Activated naive CD4-positive, alpha-beta T cell treated with Interleukin-2 at 50 U/mL for 16 hours (primary cell): ENCODE results near the gene OTOA.
"Not testable (repeated sequence)": the region's sequence is repeated elsewhere in the genome, so short reads cannot be mapped to it uniquely, and the experiment has no call there.

Source experiments
- DNase-seq: peaks from one replicate; pipeline ENCODE4 v3.0.0-alpha.2; 2020

Gene OTOA

DNA sequence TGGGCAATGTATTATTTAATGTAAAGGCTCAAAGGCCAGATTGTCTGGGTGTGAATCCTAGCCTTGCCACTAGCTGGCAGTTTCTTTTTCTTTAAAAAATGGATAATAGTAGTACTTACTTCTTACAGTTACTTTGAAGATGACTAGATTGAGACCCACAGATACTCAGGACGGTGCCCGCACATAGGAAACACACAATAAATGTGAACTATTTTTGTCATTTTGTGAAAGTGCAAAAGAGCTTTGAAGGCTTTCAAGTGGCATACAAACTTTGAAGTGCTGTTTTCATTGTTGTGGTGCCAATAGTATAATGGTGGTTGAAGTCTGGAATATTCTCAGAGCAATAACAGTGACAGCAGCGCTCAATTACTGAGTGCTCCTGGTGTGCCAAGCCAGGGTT lies 63.6 kb downstream of the OTOA start:
- no peak for DNase-seq

DNA sequence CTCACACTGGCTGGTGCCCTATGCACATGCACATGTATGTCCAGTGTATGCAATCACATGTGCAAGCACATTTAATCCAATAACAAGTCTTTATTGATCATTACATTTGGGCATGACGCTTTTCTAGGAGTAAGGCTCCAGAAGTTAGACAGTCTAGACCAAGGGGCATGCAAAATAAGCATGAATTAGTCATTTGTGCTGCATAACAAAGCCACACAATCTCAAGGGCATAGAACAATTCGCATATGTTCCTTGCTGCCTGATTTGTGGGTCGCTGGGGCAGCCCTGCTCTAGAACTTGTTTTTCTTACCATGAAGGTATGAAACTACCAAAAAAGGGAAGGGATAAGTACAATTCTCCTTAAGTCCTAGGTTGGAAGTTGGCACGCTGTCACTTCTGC lies 67.5 kb downstream of the OTOA start:
- not testable (repeated sequence) for DNase-seq

DNA sequence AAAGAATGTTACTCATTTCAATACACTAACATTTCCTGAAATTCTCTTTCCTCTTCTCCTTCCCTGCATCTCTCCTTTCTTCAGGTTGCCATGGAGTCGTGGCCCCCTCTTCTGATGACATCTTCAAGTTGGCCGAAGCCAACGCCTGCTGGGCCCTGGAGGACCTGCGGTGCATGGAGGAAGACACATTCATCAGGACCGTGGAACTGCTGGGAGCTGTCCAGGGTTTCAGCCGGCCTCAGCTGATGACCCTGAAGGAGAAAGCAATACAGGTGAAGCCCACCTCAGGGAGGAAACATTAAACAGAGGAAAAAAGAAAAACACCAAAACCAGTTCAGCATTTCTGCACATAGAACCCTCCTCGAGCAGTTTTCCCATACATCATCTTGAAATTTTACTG lies 76.9 kb downstream of the OTOA start:
- DNase-seq, result not testable (repeated sequence)

DNA sequence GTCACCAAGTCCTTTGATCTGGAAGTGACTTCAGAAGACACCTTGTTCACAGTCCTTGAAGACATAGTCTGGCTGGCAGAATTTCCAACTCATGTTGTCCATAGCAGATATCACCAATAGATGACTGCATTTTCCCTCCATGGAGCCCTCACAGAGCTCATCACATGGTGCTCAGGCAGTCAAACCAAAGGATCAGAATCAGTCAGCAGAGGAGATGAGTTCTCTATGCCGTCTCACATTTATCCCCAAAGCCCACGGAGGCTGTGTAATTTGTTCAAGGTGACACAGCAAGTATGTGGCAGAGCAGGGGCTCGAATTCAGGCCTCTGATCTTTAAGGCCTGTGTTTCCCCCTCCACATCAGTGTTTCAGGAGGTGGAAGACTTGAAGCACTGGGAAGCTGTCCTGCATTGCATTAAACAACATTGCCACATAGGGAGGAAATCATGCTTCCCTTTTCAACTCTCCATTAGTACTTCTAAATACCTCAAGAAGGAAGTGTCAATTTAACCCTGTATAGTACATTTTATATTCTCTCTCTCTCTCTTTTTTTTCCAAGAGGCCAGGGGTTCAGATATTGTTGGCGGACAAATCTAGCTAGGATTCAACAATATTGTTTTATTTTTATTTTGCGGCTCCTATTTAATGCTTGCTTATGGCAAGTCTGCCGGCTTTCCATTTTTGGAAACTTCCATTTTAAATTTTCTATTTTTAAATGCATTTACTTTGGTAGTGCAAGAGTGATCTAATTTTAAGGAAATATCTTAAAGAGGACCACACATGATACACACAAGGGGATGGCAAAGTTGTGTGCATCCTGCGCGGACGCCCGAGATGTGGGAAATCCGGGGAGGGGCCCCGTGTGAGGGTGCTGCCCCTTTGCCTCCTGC lies 92.7 kb downstream of the OTOA start:
- DNase-seq, result not testable (repeated sequence)

DNA sequence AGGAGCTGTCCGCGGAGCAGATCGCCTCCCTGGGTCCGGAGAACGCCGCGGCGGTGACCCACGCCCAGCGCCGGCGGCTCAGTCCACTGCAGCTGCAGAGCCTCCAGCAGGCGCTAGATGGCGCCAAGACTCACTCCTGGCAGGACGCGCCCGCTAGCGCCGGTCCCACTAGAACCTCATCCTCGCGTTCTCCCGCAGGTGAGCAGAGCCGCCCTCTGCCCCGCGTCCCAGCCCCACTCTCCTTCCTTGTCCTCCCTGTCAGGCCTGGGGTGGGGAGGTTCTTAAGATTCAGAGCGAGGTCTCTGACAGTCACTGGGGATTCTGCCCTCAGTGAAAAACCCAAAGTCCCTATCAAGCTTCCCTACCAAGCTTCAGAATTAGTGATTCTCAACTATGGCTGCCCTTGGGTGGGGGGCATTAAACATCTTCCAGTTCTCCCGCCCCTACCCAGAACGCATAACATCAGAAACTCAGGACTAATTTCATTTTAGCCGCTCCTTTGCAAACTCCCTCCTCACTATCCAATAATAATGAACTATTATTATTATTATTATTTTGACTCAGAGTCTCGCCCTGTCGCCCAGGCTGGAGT lies 93.4 kb downstream of the OTOA start:
- DNase-seq, result not testable (repeated sequence)

DNA sequence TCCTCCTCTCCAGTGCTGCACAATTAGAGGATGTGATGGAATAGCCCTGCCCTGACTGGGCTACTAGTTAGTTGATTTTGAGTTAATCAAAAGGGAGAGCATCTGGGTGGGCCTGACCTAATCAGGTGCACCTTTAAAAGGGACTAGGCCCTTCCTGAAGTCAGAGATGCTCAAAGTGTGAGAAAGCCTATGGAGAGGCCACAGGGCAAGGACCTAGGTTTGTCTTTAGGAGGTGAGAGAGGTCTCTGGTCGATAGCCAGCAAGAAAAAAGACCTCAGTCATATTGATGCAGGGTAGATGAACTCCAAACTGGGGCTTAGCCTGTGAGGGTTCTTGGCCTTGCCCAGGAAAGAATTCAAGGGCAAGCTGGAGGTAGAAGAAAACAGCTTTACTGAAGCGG lies 104.5 kb downstream of the OTOA start:
- DNase-seq, result not testable (repeated sequence)

GRCh38 chr16:21768810-21769209 lies 105.0 kb downstream of the OTOA start:
- not testable (repeated sequence) for DNase-seq

- not testable (repeated sequence) for DNase-seq
These were observed 105.5 kb downstream of the OTOA start for GRCh38 chr16:21769284-21769683.

DNA sequence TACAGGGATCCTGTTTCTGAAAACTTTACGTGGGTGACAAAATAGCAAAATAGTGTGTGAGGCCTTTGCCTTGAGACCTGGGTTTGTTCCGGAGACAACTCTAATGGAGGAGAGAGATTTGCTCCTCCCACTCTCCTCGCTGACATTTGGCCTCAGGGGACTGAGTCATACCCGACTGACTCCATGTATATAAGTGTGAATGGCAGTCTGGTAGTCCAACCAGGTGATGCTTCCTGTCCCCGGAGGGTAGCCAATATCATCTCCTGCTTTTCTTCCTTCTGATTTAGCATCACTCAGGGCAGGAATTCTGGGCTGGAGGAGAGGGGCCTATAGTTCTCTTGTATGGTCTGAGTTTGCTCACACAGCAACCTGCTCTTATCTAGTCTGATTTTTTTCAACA lies 106.8 kb downstream of the OTOA start:
- not testable (repeated sequence) for DNase-seq

- DNase-seq, result not testable (repeated sequence)
These were observed 108.9 kb downstream of the OTOA start for GRCh38 chr16:21772547-21773206.

DNA sequence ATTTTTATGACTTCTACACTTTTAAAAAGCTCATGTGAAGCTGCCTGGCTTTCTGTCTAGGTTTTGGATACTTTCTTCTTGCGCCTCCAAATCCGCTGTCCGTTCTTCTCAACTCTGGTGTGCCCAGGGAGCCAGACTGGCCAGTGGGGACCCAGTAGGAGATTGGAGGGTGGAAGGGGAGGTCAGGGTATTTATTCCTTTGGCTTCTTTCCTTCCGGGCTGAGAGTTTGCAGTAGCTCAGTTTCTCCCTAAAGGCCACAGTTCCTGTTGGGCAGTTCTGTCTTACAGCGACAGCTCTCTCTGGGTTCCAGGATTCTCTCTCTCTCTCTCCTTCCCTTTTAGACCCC lies 109.4 kb downstream of the OTOA start:
- DNase-seq, result not testable (repeated sequence)

DNA sequence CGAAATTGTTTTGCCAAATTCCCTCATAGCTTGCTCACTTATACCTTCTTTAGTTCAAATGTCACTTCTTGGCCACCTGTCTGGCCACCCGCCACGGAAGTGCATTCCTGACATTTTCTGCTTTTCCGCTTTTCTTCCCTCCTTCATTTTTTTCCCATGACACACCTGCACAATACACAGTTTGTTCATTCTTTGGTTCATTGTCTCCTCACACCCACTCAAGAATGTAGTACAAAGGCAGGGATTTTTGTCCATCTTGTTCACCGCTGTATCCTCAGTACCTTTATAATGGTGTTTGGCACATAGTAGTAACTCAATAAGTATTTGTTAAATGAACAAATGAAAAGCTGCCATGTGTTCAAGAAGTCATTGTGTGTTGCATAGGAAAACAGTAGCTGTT lies 116.8 kb downstream of the OTOA start:
- not testable (repeated sequence) for DNase-seq

GRCh38 chr16:21790506-21790905 lies 126.7 kb downstream of the OTOA start:
- DNase-seq, result not testable (repeated sequence)

DNA sequence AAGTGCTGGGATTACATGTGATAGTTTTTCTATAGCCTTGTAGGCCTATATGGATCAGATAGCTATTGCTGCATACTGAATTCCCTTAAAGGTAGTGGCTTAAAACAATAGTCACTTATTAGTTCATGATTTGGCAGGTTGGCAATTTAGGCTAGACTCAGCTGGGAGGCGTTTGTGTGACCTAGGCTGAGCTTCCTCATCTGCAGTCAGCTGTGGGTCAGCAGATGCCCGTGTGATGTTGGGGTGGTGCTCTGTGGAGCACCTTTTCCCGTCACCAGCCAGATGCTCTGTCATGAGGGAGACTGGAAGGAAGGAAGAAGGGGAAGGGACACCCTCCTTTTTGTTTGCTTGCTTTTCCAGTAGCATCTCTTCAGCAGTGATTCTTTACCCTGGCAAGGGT lies 129.5 kb downstream of the OTOA start:
- not testable (repeated sequence) for DNase-seq

GRCh38 chr16:21798601-21799000 lies 134.8 kb downstream of the OTOA start:
- DNase-seq, result not testable (repeated sequence)

DNA sequence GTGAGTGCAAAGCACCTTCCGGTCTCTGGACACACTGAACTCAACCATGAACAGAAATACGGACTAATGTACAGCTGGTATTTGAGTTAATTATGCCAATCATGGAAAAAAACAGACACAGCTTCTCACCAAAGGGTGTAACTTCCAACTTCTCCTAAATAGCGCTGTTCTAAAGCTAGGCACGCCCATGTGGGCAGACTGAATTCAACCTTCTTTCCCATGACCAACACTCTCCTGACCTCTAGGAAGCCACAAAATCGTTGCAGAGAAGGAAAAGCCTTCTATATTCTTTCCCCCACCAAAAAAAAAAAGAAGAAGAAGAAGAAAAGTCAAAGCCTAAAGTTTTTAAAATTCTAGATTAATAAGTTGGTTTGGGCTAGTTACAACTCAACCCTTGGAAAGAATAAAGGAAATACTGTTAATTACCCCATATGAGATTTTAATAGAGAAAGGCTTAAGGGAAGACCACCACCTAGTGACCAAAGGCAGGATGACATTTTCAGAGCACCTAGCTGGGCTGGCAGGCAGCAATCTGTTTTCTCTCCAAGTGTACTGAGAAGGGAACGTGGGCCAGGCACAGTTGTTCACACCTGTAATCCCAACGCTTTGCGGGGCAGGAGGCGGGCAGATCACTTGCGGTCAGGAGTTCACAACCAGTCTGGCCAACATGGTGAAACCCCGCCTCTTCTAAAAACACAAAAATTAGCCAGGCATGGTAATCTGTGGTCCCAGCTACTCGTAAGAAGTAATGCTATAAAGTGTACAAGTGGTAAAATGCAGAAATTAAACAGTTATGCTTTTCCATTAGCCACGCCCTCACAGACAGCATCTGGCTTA lies 138.0 kb downstream of the OTOA start:
- peak; percentile 12 for DNase-seq

GRCh38 chr16:21802375-21802663 lies 138.6 kb downstream of the OTOA start:
- DNase-seq, result not testable (repeated sequence)
